GM12874 (cell line): ENCODE measurements around the gene LYPD4.

Source experiments
- CTCF ChIP-seq: IDR thresholded peaks from 2 replicates; pipeline ENCODE4 v1.5.1; 2011; ENCODE audit warnings: low read depth, mild to moderate bottlenecking, control low read depth, low read length, moderate library complexity; ENCODE audit not compliant: insufficient read depth

LYPD4 gene

GRCh38 chr19:41792513-41793413 lies 51.7 kb downstream of the LYPD4 start:
- TF ChIP-seq CTCF: peak; percentile 86
